ENCODE results near the gene CDC27. TPM values are rescaled to one million over a fixed set of nuclear protein-coding genes. Genes with fewer than 3 reads are reported as not detected.
"Not testable (repeated sequence)": the region's sequence is repeated elsewhere in the genome, so short reads cannot be mapped to it uniquely, and the experiment has no call there.

CDC27 gene
- total RNA-seq, 1 donor from 2014 or later = 93.4 TPM

GRCh38 chr17:47177261-47177660 lies 11.8 kb downstream of the CDC27 start:
- no peak overlapping the region for H3K27ac Mint-ChIP-seq
- no peaks in the 10 kb centered on the region for H3K27me3 Mint-ChIP-seq
- DNase-seq (ENCODE audit: extremely low spot score, unreplicated experiment) = no peak
- TF ChIP-seq, protein P1, sequence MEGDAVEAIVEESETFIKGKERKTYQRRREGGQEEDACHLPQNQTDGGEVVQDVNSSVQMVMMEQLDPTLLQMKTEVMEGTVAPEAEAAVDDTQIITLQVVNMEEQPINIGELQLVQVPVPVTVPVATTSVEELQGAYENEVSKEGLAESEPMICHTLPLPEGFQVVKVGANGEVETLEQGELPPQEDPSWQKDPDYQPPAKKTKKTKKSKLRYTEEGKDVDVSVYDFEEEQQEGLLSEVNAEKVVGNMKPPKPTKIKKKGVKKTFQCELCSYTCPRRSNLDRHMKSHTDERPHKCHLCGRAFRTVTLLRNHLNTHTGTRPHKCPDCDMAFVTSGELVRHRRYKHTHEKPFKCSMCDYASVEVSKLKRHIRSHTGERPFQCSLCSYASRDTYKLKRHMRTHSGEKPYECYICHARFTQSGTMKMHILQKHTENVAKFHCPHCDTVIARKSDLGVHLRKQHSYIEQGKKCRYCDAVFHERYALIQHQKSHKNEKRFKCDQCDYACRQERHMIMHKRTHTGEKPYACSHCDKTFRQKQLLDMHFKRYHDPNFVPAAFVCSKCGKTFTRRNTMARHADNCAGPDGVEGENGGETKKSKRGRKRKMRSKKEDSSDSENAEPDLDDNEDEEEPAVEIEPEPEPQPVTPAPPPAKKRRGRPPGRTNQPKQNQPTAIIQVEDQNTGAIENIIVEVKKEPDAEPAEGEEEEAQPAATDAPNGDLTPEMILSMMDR (conservative IDR thresholded peaks at IDR 0.05) = no peak
- H3K36me3 Mint-ChIP-seq = peaks cover 26% of the 10 kb centered on the region
- no peaks in the 10 kb centered on the region for H3K9me3 Mint-ChIP-seq
- no peak overlapping the region for H3K4me3 Mint-ChIP-seq
- peaks cover 8% of the 10 kb centered on the region for H3K4me1 Mint-ChIP-seq (ENCODE audit: unreplicated experiment)

- Mint-ChIP-seq H3K4me3 (no peak overlapping the region), H3K36me3 (peaks cover 26% of the 10 kb centered on the region), H3K27me3 (no peaks in the 10 kb centered on the region), H3K9me3 (no peaks in the 10 kb centered on the region), H3K4me1 (ENCODE audit: unreplicated experiment) (peaks cover 3% of the 10 kb centered on the region), H3K27ac (no peak overlapping the region)
- TF ChIP-seq, protein P1 (conservative IDR thresholded peaks at IDR 0.05) = no peak
- no peak for DNase-seq (ENCODE audit: extremely low spot score, unreplicated experiment)
Measured at GRCh38 chr17:47176389-47176826, 12.7 kb downstream of the CDC27 start.

DNA sequence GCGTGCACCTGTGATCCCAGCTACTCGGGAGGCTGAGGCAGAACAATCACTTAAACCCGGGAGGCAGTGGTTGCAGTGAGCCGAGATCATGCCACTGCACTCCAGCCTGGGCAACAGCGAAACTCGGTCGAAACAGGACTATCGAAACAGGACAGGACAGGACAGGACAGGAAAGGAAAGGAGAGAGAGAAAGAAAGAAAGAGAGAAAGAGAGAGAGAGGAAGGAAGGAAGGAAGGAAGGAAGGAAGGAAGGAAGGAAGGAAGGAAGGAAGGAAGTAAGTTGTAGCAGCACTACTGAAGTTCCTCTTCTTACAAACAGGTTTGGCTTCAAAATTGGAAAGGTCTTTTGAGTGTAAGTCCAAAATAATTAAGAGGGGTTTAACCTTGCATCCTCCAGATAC lies 14.3 kb downstream of the CDC27 start:
- DNase-seq (ENCODE audit: extremely low spot score, unreplicated experiment); H3K27ac Mint-ChIP-seq; H3K9me3 Mint-ChIP-seq; H3K4me3 Mint-ChIP-seq; H3K4me1 Mint-ChIP-seq (ENCODE audit: unreplicated experiment); H3K27me3 Mint-ChIP-seq: not testable (repeated sequence)
- H3K36me3 Mint-ChIP-seq = peaks cover 26% of the 10 kb centered on the region

DNA sequence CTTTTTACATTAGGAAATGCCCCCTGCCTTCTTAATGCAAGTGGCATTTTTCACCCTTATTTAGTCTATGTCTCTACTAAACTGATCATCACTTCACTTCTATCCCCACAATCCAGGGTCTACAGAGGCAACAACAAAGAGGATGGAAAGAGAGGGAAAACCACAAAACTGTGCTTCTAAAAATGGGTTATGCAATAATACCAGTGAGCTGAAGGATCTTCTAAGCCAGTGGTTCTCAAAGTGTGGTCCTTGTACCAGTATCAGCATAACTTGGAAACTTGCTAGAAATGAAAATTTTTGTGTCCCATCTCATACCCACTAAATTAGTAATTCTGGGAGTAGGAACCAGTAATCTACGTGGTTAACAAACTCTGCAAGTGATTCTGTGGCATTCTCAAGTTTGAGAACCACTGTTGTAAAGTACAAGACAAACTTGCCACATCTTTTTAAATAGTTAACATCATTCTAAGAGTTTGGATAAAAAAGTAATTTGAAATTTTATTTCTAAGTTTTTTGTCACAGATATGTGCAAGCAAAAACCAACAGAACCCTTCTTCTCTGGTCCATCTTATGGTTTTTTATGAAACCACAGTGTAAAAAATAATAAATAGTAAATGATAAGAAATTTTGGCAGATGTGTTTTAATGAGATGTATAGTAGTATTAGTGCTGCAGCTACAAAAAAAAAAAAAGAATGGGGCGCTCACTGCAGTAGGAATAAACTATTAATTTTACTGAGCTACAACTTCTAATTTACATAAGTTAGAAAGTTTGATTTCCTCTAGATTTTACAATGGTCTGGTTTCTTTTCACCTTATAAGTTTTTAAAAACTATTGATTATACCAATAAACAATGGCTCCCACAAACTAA lies 16.2 kb downstream of the CDC27 start:
- no peaks in the 10 kb centered on the region for H3K9me3 Mint-ChIP-seq
- H3K36me3 Mint-ChIP-seq = peaks cover 29% of the 10 kb centered on the region
- DNase-seq (ENCODE audit: extremely low spot score, unreplicated experiment) = no peak
- no peaks in the 10 kb centered on the region for H3K27me3 Mint-ChIP-seq
- no peak overlapping the region for H3K4me3 Mint-ChIP-seq
- no peak overlapping the region for H3K27ac Mint-ChIP-seq
- peaks cover 3% of the 10 kb centered on the region for H3K4me1 Mint-ChIP-seq (ENCODE audit: unreplicated experiment)
- TF ChIP-seq, protein P1 (conservative IDR thresholded peaks at IDR 0.05) = no peak

DNA sequence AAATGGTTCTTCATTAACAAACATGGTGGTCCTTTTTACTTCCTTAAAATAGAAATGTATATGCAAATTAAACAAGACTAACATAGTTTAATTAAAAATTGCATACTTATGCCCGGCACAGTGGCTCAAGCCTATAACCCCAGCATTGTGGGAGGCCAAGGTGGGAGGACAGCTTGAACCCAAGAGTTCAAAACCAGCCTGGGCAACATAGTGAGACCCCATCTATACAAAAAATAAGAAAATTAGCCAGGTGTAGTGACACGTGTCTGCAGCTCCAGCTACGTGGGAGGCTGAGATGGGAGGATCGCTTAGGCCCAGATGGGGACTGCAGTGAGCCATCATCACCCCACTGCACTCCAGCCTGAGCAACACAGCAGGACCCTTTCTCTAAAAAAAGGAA lies 18.4 kb downstream of the CDC27 start:
- H3K27ac Mint-ChIP-seq = no peak overlapping the region
- no peaks in the 10 kb centered on the region for H3K4me1 Mint-ChIP-seq (ENCODE audit: unreplicated experiment)
- H3K36me3 Mint-ChIP-seq = peaks cover 28% of the 10 kb centered on the region
- DNase-seq (ENCODE audit: extremely low spot score, unreplicated experiment) = no peak
- no peaks in the 10 kb centered on the region for H3K9me3 Mint-ChIP-seq
- no peaks in the 10 kb centered on the region for H3K27me3 Mint-ChIP-seq
- TF ChIP-seq, protein P1 (conservative IDR thresholded peaks at IDR 0.05) = no peak
- H3K4me3 Mint-ChIP-seq = no peak overlapping the region

GRCh38 chr17:47168896-47169295 lies 20.2 kb downstream of the CDC27 start:
- peaks cover 32% of the 10 kb centered on the region for H3K36me3 Mint-ChIP-seq
- not testable (repeated sequence) for H3K27me3 Mint-ChIP-seq, H3K27ac Mint-ChIP-seq

DNA sequence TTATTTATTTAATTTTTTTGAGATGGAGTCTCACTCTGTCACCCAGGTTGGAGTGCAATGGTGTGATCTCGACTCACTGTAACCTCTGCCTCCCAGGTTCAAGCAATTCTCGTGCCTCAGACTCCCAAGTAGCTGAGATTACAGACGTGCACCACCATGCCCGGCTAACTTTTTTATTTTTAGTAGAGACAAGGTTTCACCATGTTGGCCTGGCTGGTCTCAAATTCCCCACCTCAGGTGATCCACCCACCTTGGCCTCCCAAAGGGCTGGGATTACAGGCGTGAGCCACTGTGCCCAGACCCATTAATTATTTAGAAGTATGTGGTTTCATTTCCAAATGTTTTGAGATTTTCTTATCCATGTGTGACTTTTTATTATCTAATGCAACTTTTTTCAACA lies 22.2 kb downstream of the CDC27 start:
- H3K36me3 Mint-ChIP-seq = peaks cover 34% of the 10 kb centered on the region
- H3K4me1 Mint-ChIP-seq (ENCODE audit: unreplicated experiment); H3K9me3 Mint-ChIP-seq; DNase-seq (ENCODE audit: extremely low spot score, unreplicated experiment); H3K27me3 Mint-ChIP-seq; H3K4me3 Mint-ChIP-seq; H3K27ac Mint-ChIP-seq: not testable (repeated sequence)

More at GRCh38 chr17:47168896-47169295, 20.2 kb downstream of the CDC27 start:
- H3K4me1 Mint-ChIP-seq (ENCODE audit: unreplicated experiment); H3K9me3 Mint-ChIP-seq; H3K4me3 Mint-ChIP-seq; DNase-seq (ENCODE audit: extremely low spot score, unreplicated experiment): not testable (repeated sequence)
